ENCODE results near the gene SMARCE1. TPM values are rescaled to one million over a fixed set of nuclear protein-coding genes. Genes with fewer than 3 reads are reported as not detected.

Gene SMARCE1
- total and polyA plus RNA-seq, 11 donors, result 38.6 to 88.0 (median 59.4) TPM

DNA sequence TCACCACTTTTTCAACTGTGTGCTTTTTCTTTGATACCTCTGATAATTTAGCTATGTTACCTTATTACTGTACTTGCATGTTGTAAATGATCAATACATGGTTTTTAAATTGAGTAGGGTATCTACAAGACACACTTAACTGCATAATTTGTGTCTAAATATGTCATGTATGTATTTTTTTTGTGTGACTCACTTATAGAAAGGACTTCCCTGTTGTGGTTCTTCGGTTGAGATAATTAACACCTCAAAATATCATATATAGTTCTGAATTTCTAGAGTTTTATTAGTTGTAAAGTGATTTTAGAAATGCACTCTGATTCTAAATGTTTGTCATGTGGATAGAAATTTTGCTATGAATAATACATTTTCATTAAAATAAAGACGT is 31.9 kb upstream of the SMARCE1 start:
- Histone ChIP-seq H3K4me3 (no peak overlapping the region), H3K27ac (no peak overlapping the region), H3K4me1 (no peaks in the 10 kb centered on the region), H3K27me3 (peaks cover 0 to 37% (median 0%) of the 10 kb centered on the region in 9 donors), H3K9me3 (no peaks in the 10 kb centered on the region), H3K36me3 (no peaks in the 10 kb centered on the region)
- DNase-seq (no peak), ATAC-seq (no peak)
- TF ChIP-seq, protein P1, sequence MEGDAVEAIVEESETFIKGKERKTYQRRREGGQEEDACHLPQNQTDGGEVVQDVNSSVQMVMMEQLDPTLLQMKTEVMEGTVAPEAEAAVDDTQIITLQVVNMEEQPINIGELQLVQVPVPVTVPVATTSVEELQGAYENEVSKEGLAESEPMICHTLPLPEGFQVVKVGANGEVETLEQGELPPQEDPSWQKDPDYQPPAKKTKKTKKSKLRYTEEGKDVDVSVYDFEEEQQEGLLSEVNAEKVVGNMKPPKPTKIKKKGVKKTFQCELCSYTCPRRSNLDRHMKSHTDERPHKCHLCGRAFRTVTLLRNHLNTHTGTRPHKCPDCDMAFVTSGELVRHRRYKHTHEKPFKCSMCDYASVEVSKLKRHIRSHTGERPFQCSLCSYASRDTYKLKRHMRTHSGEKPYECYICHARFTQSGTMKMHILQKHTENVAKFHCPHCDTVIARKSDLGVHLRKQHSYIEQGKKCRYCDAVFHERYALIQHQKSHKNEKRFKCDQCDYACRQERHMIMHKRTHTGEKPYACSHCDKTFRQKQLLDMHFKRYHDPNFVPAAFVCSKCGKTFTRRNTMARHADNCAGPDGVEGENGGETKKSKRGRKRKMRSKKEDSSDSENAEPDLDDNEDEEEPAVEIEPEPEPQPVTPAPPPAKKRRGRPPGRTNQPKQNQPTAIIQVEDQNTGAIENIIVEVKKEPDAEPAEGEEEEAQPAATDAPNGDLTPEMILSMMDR (IDR thresholded peaks at IDR 0.05), result no peak
- TF ChIP-seq POLR2A (IDR thresholded peaks at IDR 0.05), result no peak
- 87 to 91% (median 88%) methylated on average over 2 of the region's 2 CpGs for WGBS, 4 donors
- intact Hi-C loops (cut with DNase I), result no loop called here

DNA sequence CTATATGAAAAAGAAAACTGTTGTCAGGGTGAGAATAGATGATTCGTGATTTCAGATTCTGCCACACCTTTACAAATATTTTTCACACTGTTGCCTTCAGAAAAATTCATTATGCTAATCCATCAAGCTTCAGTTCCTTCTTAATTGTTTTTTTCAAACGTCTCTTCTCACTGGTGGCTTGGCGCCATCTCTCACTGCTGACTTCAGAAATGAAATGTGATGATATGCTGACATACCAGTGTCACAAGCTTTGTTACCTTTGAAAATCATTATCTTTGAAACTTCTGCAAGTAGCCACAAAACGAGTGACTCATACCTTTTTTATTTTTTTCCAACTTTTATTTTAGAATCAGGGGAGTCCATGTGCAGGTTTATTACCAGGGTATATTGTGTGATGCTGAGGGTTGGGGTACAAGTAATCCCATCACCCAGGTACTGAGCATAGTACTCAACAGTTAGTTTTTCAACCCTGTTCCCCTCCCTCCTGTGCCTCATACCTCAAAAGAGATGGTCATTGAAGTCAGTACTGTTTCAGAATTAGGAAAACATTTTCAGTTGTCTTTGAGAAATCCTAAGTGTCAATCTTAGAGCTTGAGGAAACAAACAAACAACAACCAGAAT is 31.4 kb upstream of the SMARCE1 start:
- ATAC-seq, result no peak
- H3K4me3 ChIP-seq, result no peak overlapping the region
- H3K9me3 ChIP-seq, result no peaks in the 10 kb centered on the region
- H3K4me1 ChIP-seq, result no peaks in the 10 kb centered on the region
- no peaks in the 10 kb centered on the region for H3K36me3 ChIP-seq
- intact Hi-C loops (cut with DNase I), result no loop called here
- DNase-seq, result no peak
- TF ChIP-seq, protein P1 (IDR thresholded peaks at IDR 0.05), result no peak
- no peak for TF ChIP-seq POLR2A (IDR thresholded peaks at IDR 0.05)
- peaks cover 0 to 37% (median 0%) of the 10 kb centered on the region in 9 donors for H3K27me3 ChIP-seq
- 51 to 57% (median 54%) methylated on average over 4 of the region's 4 CpGs for WGBS, 4 donors
- H3K27ac ChIP-seq, result no peak overlapping the region

DNA sequence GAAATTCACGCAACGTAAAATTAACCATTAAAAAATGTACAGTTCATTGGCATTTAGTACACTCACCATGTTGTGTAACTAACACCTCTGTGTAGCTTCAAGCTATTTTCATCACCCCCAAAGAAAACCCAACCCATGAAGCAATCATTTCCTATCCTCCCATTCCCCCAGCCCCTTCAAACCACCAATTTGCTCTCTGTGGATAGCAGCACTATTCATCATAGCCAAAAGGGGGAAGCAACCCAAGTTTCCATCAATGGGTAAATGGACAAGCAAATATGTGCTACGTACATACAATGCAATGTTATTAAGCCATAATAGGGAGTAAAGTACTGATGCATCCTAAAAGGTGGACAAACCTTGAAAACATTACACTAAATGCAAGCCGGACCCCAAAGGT is 28.3 kb upstream of the SMARCE1 start:
- H3K27ac ChIP-seq, result no peak overlapping the region
- H3K9me3 ChIP-seq, result no peaks in the 10 kb centered on the region
- DNase-seq (no peak), ATAC-seq (no peak)
- no peak for TF ChIP-seq POLR2A (IDR thresholded peaks at IDR 0.05)
- TF ChIP-seq, protein P1 (IDR thresholded peaks at IDR 0.05), result no peak
- peaks cover 0 to 23% (median 0%) of the 10 kb centered on the region in 9 donors for H3K27me3 ChIP-seq
- WGBS, 4 donors, result 86 to 93% (median 91%) methylated on average over 4 of the region's 4 CpGs
- H3K36me3 ChIP-seq, result no peaks in the 10 kb centered on the region
- intact Hi-C loops (cut with DNase I), result no loop called here
- no peak overlapping the region for H3K4me3 ChIP-seq
- H3K4me1 ChIP-seq, result no peaks in the 10 kb centered on the region

DNA sequence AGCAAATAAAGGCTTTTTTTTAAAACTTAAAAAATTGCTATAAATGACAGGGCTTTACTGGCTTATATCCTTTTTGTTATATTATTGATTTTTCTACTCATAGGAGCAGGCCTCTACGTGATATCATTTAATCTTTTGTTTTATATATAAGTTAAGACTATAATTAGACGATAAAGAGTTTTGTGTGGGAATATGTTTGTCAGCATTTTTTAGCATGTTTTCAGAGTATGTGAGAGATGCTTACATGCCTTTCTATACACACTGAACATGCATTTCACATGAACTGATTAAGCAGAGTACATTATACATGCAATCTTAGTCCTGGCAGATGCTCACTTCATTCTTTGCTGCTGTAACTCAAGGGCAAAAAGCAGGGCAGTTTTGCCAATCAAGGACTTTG is 25.0 kb upstream of the SMARCE1 start:
- peaks cover 0 to 19% (median 0%) of the 10 kb centered on the region in 9 donors for H3K27me3 ChIP-seq
- H3K4me3 ChIP-seq, result no peak overlapping the region
- intact Hi-C loops (cut with DNase I), result no loop called here
- TF ChIP-seq, protein P1 (IDR thresholded peaks at IDR 0.05), result no peak
- no peak for TF ChIP-seq POLR2A (IDR thresholded peaks at IDR 0.05)
- no peaks in the 10 kb centered on the region for H3K36me3 ChIP-seq
- DNase-seq, result no peak
- 91 to 95% (median 93%) methylated on average over 2 of the region's 2 CpGs for WGBS, 4 donors
- no peaks in the 10 kb centered on the region for H3K9me3 ChIP-seq
- H3K27ac ChIP-seq, result no peak overlapping the region
- no peaks in the 10 kb centered on the region for H3K4me1 ChIP-seq
- no peak for ATAC-seq
